Sigmoid colon (tissue), 4 donors: ENCODE measurements around the gene TRIM41.

Experiments
- CTCF ChIP-seq, 4 experiments: fragments of 450-650 bp in 3 of 4; fragments of 200-600 bp in 1 of 4; IDR thresholded peaks; one replicate each; pipeline ENCODE4 v1.5.1; 2016 to 2019; ENCODE audit warnings: antibody characterized with exemption in 4 of 4, mild to moderate bottlenecking in 3 of 4, moderate library complexity in 2 of 4
- POLR2A ChIP-seq, 2 donors: fragments of 450-650 bp; IDR thresholded peaks; one replicate each; pipeline ENCODE4 v1.6.1; 2016; ENCODE audit warnings: antibody characterized with exemption in 2 of 2, mild to moderate bottlenecking in 2 of 2, moderate library complexity in 2 of 2
- POLR2AphosphoS5 ChIP-seq, 4 donors: sonication (generic); formaldehyde crosslinking; IDR thresholded peaks; one replicate each; pipeline ENCODE4 v1.6.1; 2017; ENCODE audit warnings: antibody characterized with exemption in 4 of 4

GRCh38 chr5:181188700-181189362 lies 34.2 kb upstream of the TRIM41 start:
- TF ChIP-seq CTCF (IDR thresholded peaks at IDR 0.05) (no peak), POLR2AphosphoS5 (IDR thresholded peaks at IDR 0.05) (peak in 1 of 4 donors; percentile 4), POLR2A (IDR thresholded peaks at IDR 0.05) (no peak)
